GM18499 (cell line): ENCODE data around the gene PRKAR2A.
"Not testable (repeated sequence)": the region's sequence is repeated elsewhere in the genome, so short reads cannot be mapped to it uniquely, and the experiment has no call there.

Experiments used
- ATAC-seq: cut with Tn5 transposase; IDR thresholded peaks from one replicate; pipeline ENCODE4 v1.9.1; 2021; ENCODE audit warnings: moderate number of reproducible peaks; ENCODE audit not compliant: insufficient read depth, unreplicated experiment

The PRKAR2A gene

GRCh38 chr3:48738144-48738536 lies 109.5 kb downstream of the PRKAR2A start:
- no peak for ATAC-seq

GRCh38 chr3:48735075-48735767 lies 112.5 kb downstream of the PRKAR2A start:
- not testable (repeated sequence) for ATAC-seq

- ATAC-seq, result not testable (repeated sequence)
Measured at GRCh38 chr3:48734541-48734940, 113.1 kb downstream of the PRKAR2A start.

DNA sequence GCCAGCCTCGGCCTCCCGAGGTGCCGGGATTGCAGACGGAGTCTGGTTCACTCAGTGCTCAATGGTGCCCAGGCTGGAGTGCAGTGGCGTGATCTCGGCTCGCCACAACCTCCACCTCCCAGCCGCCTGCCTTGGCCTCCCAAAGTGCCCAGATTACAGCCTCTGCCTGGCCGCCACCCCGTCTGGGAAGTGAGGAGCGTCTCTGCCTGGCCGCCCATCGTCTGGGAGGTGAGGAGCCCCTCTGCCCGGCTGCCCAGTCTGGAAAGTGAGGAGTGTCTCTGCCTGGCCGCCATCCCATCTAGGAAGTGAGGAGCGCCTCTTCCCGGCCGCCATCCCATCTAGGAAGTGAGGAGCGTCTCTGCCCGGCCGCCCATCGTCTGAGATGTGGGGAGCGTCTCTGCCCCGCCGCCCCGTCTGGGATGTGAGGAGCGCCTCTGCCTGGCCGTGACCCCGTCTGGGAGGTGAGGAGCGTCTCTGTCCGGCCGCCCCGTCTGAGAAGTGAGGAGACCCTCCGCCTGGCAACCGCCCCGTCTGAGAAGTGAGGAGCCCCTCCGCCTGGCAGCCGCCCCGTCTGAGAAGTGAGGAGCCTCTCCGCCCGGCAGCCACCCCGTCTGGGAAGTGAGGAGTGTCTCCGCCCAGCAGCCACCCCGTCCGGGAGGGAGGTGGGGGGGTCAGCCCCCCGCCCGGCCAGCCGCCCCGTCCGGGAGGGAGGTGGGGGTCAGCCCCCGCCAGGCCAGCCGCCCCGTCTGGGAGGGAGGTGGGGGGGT lies 113.7 kb downstream of the PRKAR2A start:
- ATAC-seq, result not testable (repeated sequence)

DNA sequence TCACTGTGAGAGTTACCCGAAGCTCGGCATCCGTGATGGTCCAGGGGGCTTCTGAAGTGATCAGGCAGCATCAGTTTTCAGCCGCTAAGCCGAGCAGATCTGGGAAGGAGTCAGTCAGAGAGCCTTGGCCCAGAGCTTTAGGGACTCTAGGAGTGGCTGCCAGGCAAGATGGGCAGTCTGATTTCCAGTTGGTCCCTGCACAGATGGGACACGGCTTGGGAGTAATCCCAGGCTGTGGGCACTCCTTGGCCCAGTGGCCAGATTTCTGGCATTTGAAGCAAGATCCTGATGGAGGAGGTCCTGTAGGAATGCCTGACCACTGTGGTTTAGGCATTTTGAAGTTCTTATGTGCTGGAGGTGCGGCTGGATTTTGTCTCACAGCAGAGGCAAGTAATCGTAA lies 120.2 kb downstream of the PRKAR2A start:
- no peak for ATAC-seq

GRCh38 chr3:48725185-48725855 lies 122.4 kb downstream of the PRKAR2A start:
- not testable (repeated sequence) for ATAC-seq

GRCh38 chr3:48723725-48724124 lies 123.9 kb downstream of the PRKAR2A start:
- ATAC-seq, result no peak

GRCh38 chr3:48723293-48723692 lies 124.4 kb downstream of the PRKAR2A start:
- not testable (repeated sequence) for ATAC-seq

DNA sequence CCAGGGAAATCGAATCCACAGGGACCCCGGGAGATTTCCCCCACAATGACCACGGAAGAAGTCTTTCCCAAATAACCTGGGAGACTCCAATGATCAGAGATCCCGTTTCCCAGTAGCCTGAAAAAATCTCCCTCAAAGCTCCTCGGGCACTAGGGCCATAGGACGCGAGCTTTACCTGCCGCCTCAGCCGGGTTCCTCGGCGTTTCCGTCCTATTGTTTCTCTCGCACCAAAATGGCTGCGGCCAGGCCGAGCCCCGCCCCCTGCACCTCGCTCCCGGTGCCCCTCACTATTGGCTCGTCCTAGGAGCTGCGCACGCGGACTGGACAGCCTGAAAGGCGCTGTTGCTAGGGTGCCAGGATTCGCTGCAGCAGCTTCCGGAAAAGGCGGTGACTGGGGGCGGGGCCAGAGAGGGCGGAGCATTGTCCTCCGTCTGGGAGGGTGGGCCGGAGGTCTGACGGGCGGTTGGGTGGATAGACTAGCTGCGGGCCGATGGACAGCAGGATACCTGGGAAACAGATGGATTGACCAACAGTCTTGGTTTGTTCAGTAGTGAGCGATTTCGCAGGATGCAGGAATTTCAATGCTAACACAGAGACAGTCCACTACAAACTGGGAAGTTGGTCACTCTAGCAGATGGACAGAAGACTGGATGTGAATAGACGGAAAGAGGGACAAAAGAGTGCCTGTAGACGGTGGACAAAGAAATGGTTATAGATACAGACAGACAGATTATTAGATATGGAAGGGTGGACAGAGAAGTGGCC lies 130.5 kb downstream of the PRKAR2A start, which contains the start of gene IP6K2:
Gene IP6K2 (minus strand): TSS at position 240 of the 765 bp plus-strand sequence. CDS start 21,930 bp downstream, outside the sequence.
- peak; percentile 89 for ATAC-seq

DNA sequence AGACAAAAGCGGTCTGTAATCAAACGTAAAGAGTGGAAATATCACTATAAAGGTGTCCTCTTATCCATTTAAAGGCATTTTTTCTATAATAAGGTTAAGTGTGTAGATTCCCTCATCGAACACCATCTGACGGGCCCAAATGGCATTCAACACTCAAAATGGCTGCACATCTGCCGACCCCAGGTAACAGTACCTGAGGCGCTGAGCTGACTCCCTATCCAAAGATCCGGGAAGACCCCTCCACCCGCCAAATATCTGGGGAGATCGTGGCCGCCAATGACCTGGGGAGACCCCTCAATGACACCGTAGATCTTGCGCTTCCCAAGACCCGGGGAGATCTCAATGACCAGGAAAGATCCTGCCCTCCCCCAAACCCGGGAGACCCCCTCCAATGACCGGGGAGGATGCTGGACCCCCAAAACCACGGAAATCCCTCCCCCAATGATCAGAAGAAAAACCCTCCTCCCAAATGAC lies 131.1 kb downstream of the PRKAR2A start:
- ATAC-seq, result no peak

- ATAC-seq, result no peak
Measured at GRCh38 chr3:48715174-48715800, 132.4 kb downstream of the PRKAR2A start.

DNA sequence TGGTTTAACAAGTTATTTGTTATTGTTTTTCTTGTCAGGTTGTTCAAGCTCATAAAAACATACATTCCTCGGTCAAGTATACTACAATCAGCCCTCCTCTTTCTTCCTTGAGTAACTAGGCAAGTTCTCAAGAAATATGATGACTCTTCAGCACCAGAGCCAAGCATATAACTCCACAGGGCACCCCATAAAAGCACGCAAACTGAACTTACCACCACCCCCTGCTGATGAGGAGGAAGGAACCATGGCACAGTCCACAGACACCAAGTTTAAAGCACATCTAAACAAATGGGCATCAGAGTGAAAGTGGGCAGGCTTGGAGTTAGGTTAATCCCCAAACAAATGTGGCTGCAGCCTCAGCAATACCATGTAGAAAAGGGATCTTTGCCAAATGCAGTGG lies 135.9 kb downstream of the PRKAR2A start:
- ATAC-seq, result no peak

GRCh38 chr3:48709051-48709461 lies 138.6 kb downstream of the PRKAR2A start:
- no peak for ATAC-seq

- no peak for ATAC-seq
Measured at GRCh38 chr3:48708481-48708889, 139.2 kb downstream of the PRKAR2A start.

DNA sequence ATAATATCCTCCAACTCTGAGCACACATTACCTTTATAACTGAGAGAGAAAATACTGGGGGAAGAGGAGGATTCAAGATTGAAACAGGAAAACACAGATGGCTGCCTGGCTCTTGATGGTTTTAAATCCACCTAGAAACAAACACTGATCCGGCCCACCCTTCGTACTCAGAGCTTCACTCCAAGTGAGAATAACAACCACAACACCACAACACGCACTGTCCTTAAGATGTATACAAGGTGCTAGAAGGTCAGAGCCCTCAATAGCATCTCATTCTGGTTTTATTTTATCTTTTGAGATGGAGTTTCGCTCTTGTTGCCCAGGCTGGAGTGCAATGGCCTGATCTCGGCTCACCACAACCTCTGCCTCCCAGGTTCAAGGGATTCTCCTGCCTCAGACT lies 140.5 kb downstream of the PRKAR2A start:
- ATAC-seq, result no peak

- ATAC-seq, result no peak
Measured at GRCh38 chr3:48702320-48702920, 145.3 kb downstream of the PRKAR2A start.

DNA sequence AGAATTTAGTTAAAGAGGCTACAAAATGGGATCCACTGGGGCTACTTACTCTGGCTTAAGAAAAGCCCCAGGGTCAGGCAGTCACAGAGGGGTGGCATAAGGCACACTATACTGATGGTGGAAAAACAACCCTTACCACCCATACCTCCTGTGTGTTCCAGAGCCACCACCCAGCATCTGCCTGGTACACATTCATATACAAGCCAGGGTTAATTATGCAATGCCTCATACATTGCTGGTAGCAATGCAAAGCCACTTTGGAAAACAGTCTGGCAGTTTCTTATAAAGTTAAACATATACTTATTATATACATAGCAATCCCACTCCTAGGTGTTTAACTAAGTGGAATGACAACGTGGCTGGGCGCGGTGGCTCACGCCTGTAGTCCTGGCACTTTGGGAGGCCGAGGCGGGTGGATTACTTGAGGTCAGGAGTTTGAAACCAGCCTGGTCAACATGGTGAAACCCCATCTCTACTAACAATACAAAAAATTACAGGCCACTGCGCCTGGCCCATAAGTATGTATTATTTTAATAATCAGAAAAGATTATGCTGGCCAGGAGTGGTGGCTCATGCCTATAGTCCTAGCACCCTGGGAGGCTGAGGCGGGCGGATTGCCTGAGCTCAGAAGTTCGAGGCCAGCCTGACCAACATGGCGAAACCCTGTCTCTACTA lies 146.8 kb downstream of the PRKAR2A start:
- ATAC-seq, result no peak

DNA sequence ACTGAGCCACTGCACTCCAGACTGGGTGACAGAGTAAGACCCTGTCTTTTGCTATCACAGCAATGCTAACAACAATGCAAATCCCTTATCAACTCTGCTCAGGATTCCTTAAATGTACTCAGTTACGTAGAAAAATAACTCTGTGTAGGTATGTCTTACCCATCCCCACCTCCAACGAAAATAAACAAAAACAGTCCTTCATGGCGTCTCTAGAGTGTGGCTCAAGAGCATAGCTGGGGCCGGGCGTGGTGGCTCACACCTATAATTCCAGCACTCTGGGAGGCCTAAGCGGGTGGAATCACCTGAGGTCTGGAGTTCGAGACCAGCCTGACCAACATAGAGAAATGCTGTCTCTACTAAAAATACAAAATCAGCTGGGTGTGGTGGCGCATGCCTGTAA lies 148.8 kb downstream of the PRKAR2A start:
- ATAC-seq, result no peak

- ATAC-seq, result no peak
Measured at GRCh38 chr3:48697952-48698351, 149.7 kb downstream of the PRKAR2A start.
